GM19467 (cell line): ENCODE data around the gene TBC1D22A.
A peak's percentile ranks its signal among the peaks of the same experiment; 100 is the strongest.

ENCODE experiments used
- ATAC-seq: cut with Tn5 transposase; IDR thresholded peaks from one replicate; pipeline ENCODE4 v1.9.1; 2021; ENCODE audit warnings: mild to moderate bottlenecking, moderate library complexity; ENCODE audit not compliant: unreplicated experiment

TBC1D22A gene

DNA sequence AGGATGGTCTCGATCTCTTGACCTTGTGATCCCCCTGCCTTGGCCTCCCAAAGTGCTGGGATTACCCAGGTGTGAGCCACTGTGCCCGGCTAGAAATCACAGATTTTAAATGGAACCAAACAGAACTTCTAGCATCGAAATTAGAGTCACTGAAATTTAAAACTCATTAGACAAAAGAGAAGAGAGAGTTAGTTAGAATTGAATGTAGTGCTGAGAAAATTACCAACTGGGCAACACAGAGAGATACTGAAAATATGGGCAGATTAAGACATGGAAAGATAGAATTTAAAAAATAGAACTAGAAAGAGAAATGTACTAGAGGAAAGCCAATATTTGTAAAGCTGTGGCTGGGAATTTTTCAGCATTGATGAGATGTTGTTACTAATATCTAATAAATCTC lies 217.9 kb downstream of the TBC1D22A start:
- no peak for ATAC-seq

DNA sequence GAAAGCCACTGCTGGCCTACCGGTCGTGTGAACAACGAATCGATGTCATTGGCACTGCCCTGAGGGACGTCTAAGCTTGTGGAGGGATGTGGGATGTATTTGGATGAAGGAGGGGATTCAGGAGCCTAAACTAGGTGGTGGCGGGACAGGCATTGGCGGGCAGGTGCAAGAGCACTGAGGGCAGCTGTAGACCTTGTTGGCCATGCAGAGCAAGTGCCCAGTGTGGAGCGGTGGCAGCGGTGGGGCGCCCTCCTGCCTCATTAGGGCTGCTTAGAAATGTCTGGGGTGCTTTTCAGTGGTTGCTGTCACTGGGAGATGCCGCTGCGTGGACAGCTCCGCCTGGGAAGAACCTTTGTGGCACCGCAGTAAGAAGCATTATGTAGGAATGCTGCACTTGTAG lies 220.2 kb downstream of the TBC1D22A start:
- ATAC-seq = no peak

DNA sequence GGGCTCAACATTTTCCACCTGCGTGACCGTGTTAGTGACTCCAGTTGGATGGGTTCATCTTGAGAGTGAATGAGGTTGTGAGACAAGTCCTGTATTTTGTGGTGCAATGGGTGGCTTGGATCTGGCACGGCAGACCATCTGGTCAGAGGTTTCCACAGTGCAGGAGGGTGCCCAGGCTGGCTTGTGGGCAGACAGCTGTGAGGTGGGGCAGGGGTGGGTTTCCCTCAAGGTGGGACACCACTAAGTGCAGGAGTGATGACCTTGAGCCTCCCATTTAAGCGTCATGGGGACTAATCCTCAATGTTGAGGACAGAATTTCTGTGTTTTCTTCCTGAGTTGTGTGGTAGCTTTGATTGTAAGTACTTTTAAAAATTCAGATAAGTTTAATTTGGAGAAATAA lies 220.6 kb downstream of the TBC1D22A start:
- no peak for ATAC-seq

DNA sequence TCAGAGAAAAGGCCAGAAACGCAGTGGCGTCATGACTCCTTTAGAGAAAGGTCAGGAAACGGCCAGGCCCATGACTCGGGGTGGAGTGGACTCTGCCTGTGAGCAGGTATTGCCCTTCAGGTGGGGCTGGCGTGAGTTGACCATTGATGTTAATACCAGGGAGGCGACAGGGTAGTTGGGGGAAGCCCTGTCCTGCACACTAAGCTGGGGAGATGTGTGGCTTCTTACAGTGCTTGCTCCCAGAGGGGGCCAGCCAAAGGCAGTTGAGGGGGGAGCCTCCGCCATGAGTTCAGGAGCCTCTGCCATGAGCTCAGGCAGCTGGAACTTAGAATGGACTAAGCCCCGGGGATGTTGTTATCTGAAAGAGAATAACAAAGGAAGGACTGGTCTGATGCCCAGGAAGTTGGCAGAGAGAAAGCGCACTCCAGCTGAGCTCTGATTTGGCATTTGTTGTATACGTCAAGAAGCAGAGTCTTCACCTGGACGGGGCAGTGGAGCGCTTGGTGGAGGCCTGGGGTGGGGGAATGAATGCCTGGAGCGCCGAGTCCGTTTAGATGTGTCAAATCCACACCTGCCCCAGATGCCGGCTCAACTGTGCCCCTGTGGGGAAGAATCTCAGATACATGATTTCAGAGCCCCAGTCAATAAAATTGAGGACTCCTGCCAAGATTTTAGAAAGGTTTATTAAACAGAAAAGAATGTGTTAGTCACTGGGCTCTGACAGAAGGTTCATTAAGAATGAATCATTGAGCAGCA lies 222.5 kb downstream of the TBC1D22A start:
- ATAC-seq = no peak

GRCh38 chr22:46985507-46985882 lies 223.0 kb downstream of the TBC1D22A start:
- ATAC-seq = no peak

DNA sequence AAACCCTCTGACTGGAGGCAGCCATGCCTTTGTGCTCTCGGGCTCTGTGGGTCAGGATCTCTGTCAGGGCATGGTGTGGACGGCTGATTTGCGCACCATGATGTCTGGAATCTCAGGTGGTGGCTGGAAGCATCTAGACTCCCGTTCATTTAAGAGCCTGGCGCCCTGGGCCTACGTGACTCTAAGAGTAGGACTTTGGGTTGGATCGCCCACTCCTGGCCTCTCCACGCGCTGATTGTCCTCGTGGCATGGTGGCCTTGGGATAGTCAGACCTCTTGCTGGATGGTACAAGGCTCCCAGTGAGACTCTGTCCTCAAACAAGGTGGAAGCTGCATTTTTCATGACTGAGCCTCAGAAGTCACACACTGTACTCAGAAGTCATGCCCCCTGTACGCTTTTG lies 224.3 kb downstream of the TBC1D22A start:
- no peak for ATAC-seq

DNA sequence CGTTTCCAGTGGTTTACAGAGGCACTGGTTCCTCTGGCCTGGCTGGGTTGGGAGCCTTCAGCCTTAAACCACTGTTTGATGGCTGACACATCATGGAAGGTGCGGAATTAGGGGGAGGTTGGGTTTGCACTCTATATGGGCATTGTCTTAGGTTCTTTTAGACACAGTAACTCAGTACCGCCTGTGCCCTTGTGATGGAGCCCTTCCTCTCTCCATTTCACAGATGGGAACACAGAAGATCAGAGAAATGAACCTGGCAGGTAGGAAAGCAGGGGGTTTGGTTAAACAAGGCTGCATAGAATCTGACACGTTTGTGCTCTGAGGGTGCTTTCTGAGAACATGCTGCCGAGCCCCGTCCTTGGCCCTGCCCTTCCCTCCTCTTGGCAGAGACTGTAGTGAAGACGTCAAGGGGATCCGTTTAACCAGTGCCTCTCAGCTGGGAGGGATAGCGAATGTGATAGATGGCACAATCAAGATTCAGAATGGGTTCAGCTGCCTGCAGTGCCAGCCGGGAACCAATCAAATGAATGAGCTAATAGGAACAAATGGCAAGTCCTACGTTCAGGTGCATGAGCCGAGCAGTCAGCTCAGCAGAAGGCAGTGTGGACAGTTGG lies 228.6 kb downstream of the TBC1D22A start:
- no peak for ATAC-seq

- no peak for ATAC-seq
These were observed 229.2 kb downstream of the TBC1D22A start for GRCh38 chr22:46991666-46992065.

- ATAC-seq = no peak
These were observed 229.8 kb downstream of the TBC1D22A start for GRCh38 chr22:46992121-46992731.

DNA sequence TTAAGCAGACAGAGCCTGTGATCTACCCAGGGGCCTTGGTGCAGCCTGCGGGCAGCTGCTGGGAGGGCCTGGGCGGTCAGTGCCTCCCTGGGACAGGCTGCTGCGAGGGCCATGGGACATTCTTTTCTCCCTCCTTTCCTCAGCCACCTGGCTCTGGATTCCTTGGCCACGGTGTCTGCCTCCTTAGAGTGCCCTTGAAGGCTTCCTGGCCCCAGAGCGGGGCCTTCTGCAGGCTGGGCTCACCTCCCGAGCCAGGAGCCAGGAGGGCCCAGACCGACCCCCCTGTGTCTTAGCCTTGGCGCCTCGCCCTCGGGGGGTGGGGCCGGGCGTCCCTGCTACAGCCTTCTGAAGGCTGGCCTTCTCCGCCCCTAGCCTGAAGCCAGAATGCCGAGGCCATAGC lies 231.2 kb downstream of the TBC1D22A start:
- ATAC-seq = no peak

DNA sequence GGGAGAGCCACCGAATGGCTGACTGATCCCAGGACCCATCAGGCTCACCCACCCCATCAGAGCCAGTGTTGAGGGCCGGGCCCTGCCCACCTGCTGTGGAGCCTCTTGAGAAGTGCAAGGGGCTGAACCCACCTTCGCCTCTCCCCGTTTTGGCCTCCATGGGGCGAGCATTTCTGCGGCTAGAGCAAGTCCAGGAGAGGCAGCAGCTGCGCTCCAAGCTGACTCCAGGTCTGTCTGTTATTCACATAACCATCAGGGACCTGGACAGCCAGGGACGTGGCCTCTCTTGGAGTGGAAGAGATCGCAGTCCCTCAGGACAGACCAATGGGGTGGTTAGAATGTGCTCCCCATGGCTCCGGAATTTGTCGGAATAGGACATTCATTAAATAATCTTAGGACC lies 231.8 kb downstream of the TBC1D22A start:
- no peak for ATAC-seq

DNA sequence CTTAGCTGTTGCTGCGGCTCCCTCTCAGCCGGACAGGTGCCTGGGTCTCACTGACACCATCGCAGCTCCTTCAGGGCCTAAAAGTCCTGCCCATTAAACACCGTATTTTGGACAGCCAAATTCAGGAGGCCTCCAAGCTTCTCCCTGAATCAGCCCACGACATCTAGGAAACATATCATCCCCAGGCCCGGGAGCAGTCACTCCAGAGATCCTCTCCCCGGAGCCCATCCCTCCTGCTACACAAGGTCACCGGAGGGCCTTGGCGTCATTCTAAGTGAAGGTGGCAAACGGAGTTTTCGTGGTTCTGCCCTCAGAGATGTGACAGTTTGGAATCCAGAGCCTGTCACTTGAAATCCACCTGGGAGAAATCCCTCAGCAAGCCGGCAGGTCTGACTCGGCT lies 232.5 kb downstream of the TBC1D22A start:
- ATAC-seq = no peak

DNA sequence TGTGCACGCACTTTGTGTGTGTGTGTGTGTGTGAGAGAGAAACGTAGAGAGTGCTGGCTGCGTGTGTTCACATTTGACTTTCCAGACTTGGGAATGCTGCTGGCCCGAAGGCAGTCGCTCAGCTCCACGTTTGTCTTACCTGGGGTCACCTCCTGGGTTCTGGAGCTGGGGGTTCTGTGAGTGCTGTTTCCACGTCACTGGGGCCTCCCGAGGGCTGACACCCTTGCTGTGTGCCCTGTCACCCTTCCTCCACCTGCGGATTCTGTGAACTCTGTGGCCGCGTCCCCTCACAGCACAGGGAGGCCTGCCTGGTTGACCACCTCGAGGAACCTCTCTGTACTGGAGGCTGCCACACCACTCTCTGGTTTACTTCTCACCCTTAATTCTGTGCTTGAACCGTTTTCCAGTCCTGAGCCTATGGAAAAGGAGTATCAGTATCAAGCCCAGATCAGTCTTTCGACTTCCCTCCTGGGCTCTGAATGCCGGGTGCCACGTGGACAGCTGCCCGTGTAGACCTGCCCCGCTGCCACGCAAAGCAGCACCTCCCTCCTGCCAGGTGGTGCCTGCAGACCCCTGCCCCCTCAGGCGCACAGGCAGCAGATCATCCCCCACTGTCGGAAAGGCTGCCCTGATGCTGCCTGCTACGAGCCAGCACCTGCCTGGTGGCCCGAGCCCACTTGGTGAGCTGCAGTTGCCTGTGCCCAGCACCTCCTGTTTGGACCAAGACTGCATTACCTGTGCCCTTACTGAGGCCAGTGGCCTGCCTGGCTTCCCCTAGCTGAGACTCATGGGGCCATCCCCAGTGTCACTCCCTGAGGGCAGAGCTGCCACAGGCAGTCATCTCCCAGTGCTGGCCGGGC lies 233.3 kb downstream of the TBC1D22A start:
- no peak for ATAC-seq

GRCh38 chr22:46996595-46997310 lies 234.3 kb downstream of the TBC1D22A start:
- no peak for ATAC-seq

DNA sequence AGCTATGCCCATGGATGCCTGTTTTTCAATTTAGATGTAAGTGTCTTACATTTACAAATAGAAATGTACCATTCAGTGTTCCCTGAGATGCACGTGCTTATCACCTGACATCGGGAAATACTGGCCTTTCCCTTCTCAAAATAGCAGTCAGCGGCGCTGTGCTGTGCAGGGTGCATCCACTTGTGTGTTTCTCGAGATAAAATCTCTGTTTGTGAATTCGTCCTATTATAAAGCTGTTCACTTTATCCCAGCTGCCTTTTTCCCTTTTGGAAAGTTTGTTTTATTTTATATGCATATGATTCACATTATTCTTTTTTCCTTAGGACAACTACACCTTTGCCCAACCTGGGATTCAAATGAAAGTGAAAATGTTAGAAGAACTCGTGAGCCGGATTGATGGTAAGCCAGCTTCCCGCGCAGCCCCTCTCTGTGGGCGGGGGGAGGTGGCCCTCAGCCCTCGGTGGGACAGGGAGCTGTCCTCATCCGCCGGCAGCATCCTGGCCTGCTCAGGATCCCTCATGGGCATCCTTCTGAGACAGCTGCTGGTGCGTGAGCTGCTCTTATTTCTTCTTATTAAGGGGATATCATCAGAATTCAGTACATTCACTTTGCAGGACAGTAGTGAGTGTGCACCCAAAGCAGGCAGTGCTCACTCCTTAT lies 235.0 kb downstream of the TBC1D22A start:
- no peak for ATAC-seq

DNA sequence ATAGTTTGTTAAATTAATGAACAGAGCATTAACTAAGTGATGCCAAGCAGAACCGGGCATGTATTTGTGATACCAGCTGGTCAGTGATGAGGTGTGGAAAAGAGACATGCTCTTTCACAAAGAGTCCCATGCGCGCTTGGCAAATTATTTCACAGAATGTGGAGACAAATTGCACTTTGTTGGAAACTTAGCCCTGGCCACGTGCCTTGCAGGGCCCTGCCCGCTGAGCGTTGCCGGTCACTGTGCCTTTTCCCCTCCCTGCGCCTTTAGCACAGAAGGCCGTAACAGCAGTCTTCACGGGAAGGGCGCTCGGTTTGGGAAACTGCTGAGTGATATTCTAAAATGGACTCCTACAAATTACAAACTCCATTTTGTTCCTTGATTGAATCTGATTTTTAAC lies 235.9 kb downstream of the TBC1D22A start:
- no peak for ATAC-seq

- ATAC-seq = no peak
These were observed 237.8 kb downstream of the TBC1D22A start for GRCh38 chr22:47000256-47000655.

GRCh38 chr22:47000888-47001287 lies 238.4 kb downstream of the TBC1D22A start:
- peak; percentile 37 for ATAC-seq

GRCh38 chr22:47001288-47001687 lies 238.8 kb downstream of the TBC1D22A start:
- peak; percentile 55 for ATAC-seq

DNA sequence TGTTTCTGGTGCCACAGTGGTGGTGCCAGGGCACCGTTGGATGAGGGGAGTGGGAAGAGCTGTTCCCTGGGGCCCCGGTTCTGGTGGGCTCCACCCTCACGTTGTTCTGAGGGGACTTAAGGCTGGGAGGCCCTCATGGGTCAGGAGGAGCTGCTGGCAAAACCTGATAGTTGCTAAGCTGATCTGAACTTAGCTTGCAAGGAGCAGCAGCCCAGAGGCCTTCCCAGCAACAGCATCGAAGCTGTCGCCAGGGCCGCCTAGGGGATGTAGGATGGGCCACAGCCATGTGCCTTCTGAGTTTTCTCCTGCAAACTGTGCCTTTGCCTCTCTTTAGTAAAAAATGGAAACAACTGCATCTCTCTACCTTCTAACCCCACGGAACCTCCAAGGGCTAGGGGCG lies 240.2 kb downstream of the TBC1D22A start:
- no peak for ATAC-seq
